Neural progenitor cell (in vitro differentiated cells): ENCODE measurements around the gene WBP1L. TPM values are rescaled to one million over a fixed set of nuclear protein-coding genes. Genes with fewer than 3 reads are reported as not detected.

Source experiments
- DNase-seq: peaks from one replicate; pipeline ENCODE4 v3.0.0-alpha.2; 2016; ENCODE audit warnings: low spot score
- H2AFZ ChIP-seq: fragments of 200-600 bp; sonication (generic); replicated peaks from 2 replicates; pipeline ENCODE4 v1.6.1; 2016; ENCODE audit warnings: antibody characterized with exemption
- H3F3A ChIP-seq: fragments of 200-600 bp; sonication (generic); 2 replicates; pipeline ENCODE4 v1.6.1; 2016; ENCODE audit warnings: antibody characterized with exemption, low read depth
- H3K27ac ChIP-seq: fragments of 200-600 bp; sonication (generic); 2 replicates; pipeline ENCODE4 v1.5.1; 2016; ENCODE audit warnings: mild to moderate bottlenecking
- H3K27me3 ChIP-seq: fragments of 200-600 bp; sonication (generic); 2 replicates; pipeline ENCODE4 v1.6.1; 2016; ENCODE audit warnings: mild to moderate bottlenecking, moderate library complexity
- H3K36me3 ChIP-seq: fragments of 200-600 bp; sonication (generic); 2 replicates; pipeline ENCODE4 v1.5.1; 2016
- H3K4me1 ChIP-seq: fragments of 200-600 bp; sonication (generic); 2 replicates; pipeline ENCODE4 v1.6.1; 2016; ENCODE audit warnings: mixed run types
- H3K4me2 ChIP-seq: fragments of 200-600 bp; sonication (generic); 2 replicates; pipeline ENCODE4 v1.6.1; 2016
- H3K4me3 ChIP-seq: fragments of 200-600 bp; sonication (generic); 2 replicates; pipeline ENCODE4 v1.5.1; 2016
- H3K79me2 ChIP-seq: fragments of 200-600 bp; sonication (generic); 2 replicates; pipeline ENCODE4 v1.6.1; 2016; ENCODE audit warnings: low read depth
- H3K9ac ChIP-seq: fragments of 200-600 bp; sonication (generic); 2 replicates; pipeline ENCODE4 v1.6.1; 2016
- H3K9me3 ChIP-seq: fragments of 200-600 bp; sonication (generic); 2 replicates; pipeline ENCODE4 v1.5.1; 2016; ENCODE audit warnings: low read depth
- H4K20me1 ChIP-seq: fragments of 200-600 bp; sonication (generic); 2 replicates; pipeline ENCODE4 v1.6.1; 2016; ENCODE audit warnings: low read depth
- H3K27ac Mint-ChIP-seq: 3 replicates; pipeline ENCODE4 v1.8.0; 2021; ENCODE audit warnings: mixed read lengths
- H3K27me3 Mint-ChIP-seq: 2 replicates; pipeline ENCODE4 v1.8.0; 2022; ENCODE audit warnings: low read depth, mild to moderate bottlenecking, inconsistent platforms, moderate library complexity, mixed read lengths; ENCODE audit not compliant: insufficient read depth
- H3K36me3 Mint-ChIP-seq: 3 replicates; pipeline ENCODE4 v1.8.0; 2021; ENCODE audit warnings: mixed read lengths
- H3K4me1 Mint-ChIP-seq: 3 replicates; pipeline ENCODE4 v1.8.0; 2021; ENCODE audit warnings: mixed read lengths
- H3K4me3 Mint-ChIP-seq: 3 replicates; pipeline ENCODE4 v1.8.0; 2021; ENCODE audit warnings: mild to moderate bottlenecking, moderate library complexity, mixed read lengths
- H3K9me3 Mint-ChIP-seq: 3 replicates; pipeline ENCODE4 v1.8.0; 2020; ENCODE audit warnings: mixed read lengths
- CTCF ChIP-seq: fragments of 200-600 bp; sonication (generic); IDR thresholded peaks from 2 replicates; pipeline ENCODE4 v1.5.1; 2017; ENCODE audit warnings: antibody characterized with exemption, mild to moderate bottlenecking
- EZH2 ChIP-seq: fragments of 200-600 bp; sonication (generic); IDR thresholded peaks from 2 replicates; pipeline ENCODE4 v1.6.1; 2017; ENCODE audit warnings: antibody characterized with exemption, mild to moderate bottlenecking, moderate library complexity
- EZH2phosphoT487 ChIP-seq: fragments of 200-600 bp; sonication (generic); IDR thresholded peaks from 2 replicates; pipeline ENCODE4 v1.6.1; 2017; ENCODE audit warnings: antibody characterized with exemption
- total RNA-seq: library from RNA; depleted of rRNA; stranded (reverse); fragments of >200 nt; gene quantifications from 2 replicates; pipeline ENCODE4 v1.2.3, GENCODE V29; 2015; ENCODE audit warnings: low replicate concordance

WBP1L gene
- total RNA-seq, 1 donor from 2014 or later: 21.1 TPM

- H3K4me1 Mint-ChIP-seq: peaks cover 11% of the 10 kb centered on the region
- no peak for DNase-seq
- no peak overlapping the region for H2AFZ ChIP-seq
- H3F3A ChIP-seq: no peaks in the 10 kb centered on the region
- H4K20me1 ChIP-seq: no peaks in the 10 kb centered on the region
- H3K36me3 Mint-ChIP-seq: peaks cover 18% of the 10 kb centered on the region
- TF ChIP-seq EZH2: no peak
- no peak for TF ChIP-seq CTCF
- TF ChIP-seq EZH2phosphoT487: no peak
- peak overlapping the region; percentile 46 for H3K27ac Mint-ChIP-seq
- no peak overlapping the region for H3K4me3 Mint-ChIP-seq
- no peaks in the 10 kb centered on the region for H3K27me3 Mint-ChIP-seq
- no peaks in the 10 kb centered on the region for H3K9me3 Mint-ChIP-seq
- H3K4me1 ChIP-seq: peaks cover 4% of the 10 kb centered on the region
- no peaks in the 10 kb centered on the region for H3K9me3 ChIP-seq
- H3K27ac ChIP-seq: no peak overlapping the region
- no peaks in the 10 kb centered on the region for H3K27me3 ChIP-seq
- no peak overlapping the region for H3K4me2 ChIP-seq
- no peaks in the 10 kb centered on the region for H3K36me3 ChIP-seq
- H3K4me3 ChIP-seq: no peak overlapping the region
- H3K9ac ChIP-seq: peak overlapping the region; percentile 49
- no peaks in the 10 kb centered on the region for H3K79me2 ChIP-seq
Observed at GRCh38 chr10:102808380-102808779, 64.6 kb downstream of the WBP1L start.

GRCh38 chr10:102811346-102811745 lies 67.6 kb downstream of the WBP1L start:
- no peaks in the 10 kb centered on the region for H3K36me3 ChIP-seq

GRCh38 chr10:102812231-102812876 lies 68.6 kb downstream of the WBP1L start:
- TF ChIP-seq EZH2: no peak
- TF ChIP-seq EZH2phosphoT487: no peak
- TF ChIP-seq CTCF: no peak
- Histone ChIP-seq H4K20me1 (no peaks in the 10 kb centered on the region), H3K4me2 (no peak overlapping the region), H3F3A (no peaks in the 10 kb centered on the region), H2AFZ (no peak overlapping the region), H3K36me3 (no peaks in the 10 kb centered on the region), H3K4me1 (peaks cover 4% of the 10 kb centered on the region), H3K27me3 (no peaks in the 10 kb centered on the region), H3K27ac (no peak overlapping the region), H3K4me3 (no peak overlapping the region), H3K79me2 (no peaks in the 10 kb centered on the region), H3K9ac (no peak overlapping the region), H3K9me3 (no peaks in the 10 kb centered on the region)
- no peaks in the 10 kb centered on the region for H3K9me3 Mint-ChIP-seq
- H3K27me3 Mint-ChIP-seq: no peaks in the 10 kb centered on the region
- no peak for DNase-seq
- no peak overlapping the region for H3K4me3 Mint-ChIP-seq
- H3K4me1 Mint-ChIP-seq: peaks cover 19% of the 10 kb centered on the region
- peaks cover 18% of the 10 kb centered on the region for H3K36me3 Mint-ChIP-seq
- H3K27ac Mint-ChIP-seq: no peak overlapping the region

More at GRCh38 chr10:102811346-102811745, 67.6 kb downstream of the WBP1L start:
- no peak overlapping the region for H3K9ac ChIP-seq
- Mint-ChIP-seq H3K27ac (no peak overlapping the region), H3K27me3 (no peaks in the 10 kb centered on the region), H3K4me3 (no peak overlapping the region), H3K36me3 (peaks cover 18% of the 10 kb centered on the region), H3K4me1 (peaks cover 19% of the 10 kb centered on the region), H3K9me3 (no peaks in the 10 kb centered on the region)
- no peak for DNase-seq
- TF ChIP-seq CTCF (no peak), EZH2phosphoT487 (no peak)
- no peaks in the 10 kb centered on the region for H3K79me2 ChIP-seq
- no peak overlapping the region for H3K27ac ChIP-seq
- no peak overlapping the region for H3K4me2 ChIP-seq
- no peak overlapping the region for H2AFZ ChIP-seq
- no peaks in the 10 kb centered on the region for H3K27me3 ChIP-seq
- H4K20me1 ChIP-seq: no peaks in the 10 kb centered on the region
- no peaks in the 10 kb centered on the region for H3K9me3 ChIP-seq
- no peaks in the 10 kb centered on the region for H3F3A ChIP-seq
- H3K4me1 ChIP-seq: peaks cover 4% of the 10 kb centered on the region
- no peak overlapping the region for H3K4me3 ChIP-seq
